Trophoblast cell (in vitro differentiated cells and primary cell): ENCODE results near the gene ATP9B.

Experiments
- DNase-seq, 2 donors: peaks; one replicate each; pipeline ENCODE4 v3.0.0-alpha.2; 2016
- H2AFZ ChIP-seq: 2 replicates; pipeline ENCODE4 v1.6.1; 2013; ENCODE audit warnings: low read length, moderate library complexity, mild to moderate bottlenecking; ENCODE audit not compliant: insufficient read depth, poor library complexity
- H2AK5ac ChIP-seq: 2 replicates; pipeline ENCODE4 v1.6.1; 2013; ENCODE audit warnings: mild to moderate bottlenecking, low read length
- H2BK120ac ChIP-seq: 2 replicates; pipeline ENCODE4 v1.6.1; 2013; ENCODE audit warnings: low read length, mild to moderate bottlenecking, moderate library complexity; ENCODE audit not compliant: insufficient read depth, poor library complexity
- H2BK12ac ChIP-seq: 2 replicates; pipeline ENCODE4 v1.6.1; 2013; ENCODE audit warnings: mild to moderate bottlenecking, low read length, moderate library complexity
- H2BK5ac ChIP-seq: 2 replicates; pipeline ENCODE4 v1.6.1; 2013; ENCODE audit warnings: low read length, low read depth, moderate library complexity, mild to moderate bottlenecking; ENCODE audit not compliant: poor library complexity
- H3K14ac ChIP-seq: 2 replicates; pipeline ENCODE4 v1.6.1; 2013; ENCODE audit warnings: mild to moderate bottlenecking, low read length
- H3K18ac ChIP-seq: 2 replicates; pipeline ENCODE4 v1.6.1; 2013; ENCODE audit warnings: mild to moderate bottlenecking, low read length
- H3K23ac ChIP-seq: 2 replicates; pipeline ENCODE4 v1.6.1; 2013; ENCODE audit warnings: low read length
- H3K27ac ChIP-seq: 2 replicates; pipeline ENCODE4 v1.5.1; 2013; ENCODE audit warnings: low read depth, mild to moderate bottlenecking, inconsistent platforms, low read length, moderate library complexity
- H3K27me3 ChIP-seq: 2 replicates; pipeline ENCODE4 v1.6.1; 2013; ENCODE audit warnings: inconsistent platforms, mild to moderate bottlenecking, low read length, moderate library complexity; ENCODE audit not compliant: insufficient read depth
- H3K36me3 ChIP-seq, 2 experiments: 1 replicate in 1 of 2; 2 replicates in 1 of 2; pipeline ENCODE4 v1.6.1; 2013; ENCODE audit warnings: low read length in 2 of 2, mild to moderate bottlenecking in 2 of 2, moderate library complexity in 1 of 2; ENCODE audit not compliant: insufficient read depth in 2 of 2, control insufficient read depth in 1 of 2
- H3K4ac ChIP-seq: 2 replicates; pipeline ENCODE4 v1.6.1; 2013; ENCODE audit warnings: low read depth, mild to moderate bottlenecking, low read length, moderate library complexity
- H3K4me1 ChIP-seq, 2 experiments: 1 replicate in 1 of 2; 2 replicates in 1 of 2; pipeline ENCODE4 v1.6.1; 2013; ENCODE audit warnings: low read length in 2 of 2, mild to moderate bottlenecking in 2 of 2, moderate library complexity in 1 of 2; ENCODE audit not compliant: insufficient read depth in 2 of 2, control insufficient read depth in 1 of 2
- H3K4me2 ChIP-seq: 2 replicates; pipeline ENCODE4 v1.6.1; 2013; ENCODE audit warnings: inconsistent platforms, mild to moderate bottlenecking, low read length, moderate library complexity
- H3K4me3 ChIP-seq: 2 replicates; pipeline ENCODE4 v1.5.1; 2013; ENCODE audit warnings: mild to moderate bottlenecking, low read depth, low read length, inconsistent platforms
- H3K79me1 ChIP-seq: one replicate; pipeline ENCODE4 v1.6.1; 2013; ENCODE audit warnings: low read length
- H3K79me2 ChIP-seq: 2 replicates; pipeline ENCODE4 v1.6.1; 2013; ENCODE audit warnings: low read length, mild to moderate bottlenecking; ENCODE audit not compliant: control insufficient read depth, insufficient read depth, poor library complexity
- H3K9ac ChIP-seq: 2 replicates; pipeline ENCODE4 v1.6.1; 2013; ENCODE audit warnings: mild to moderate bottlenecking, low read length
- H3K9me3 ChIP-seq: 2 replicates; pipeline ENCODE4 v1.6.1; 2013; ENCODE audit warnings: low read depth, mild to moderate bottlenecking, control low read depth, inconsistent platforms, low read length; ENCODE audit not compliant: insufficient read depth
- H4K12ac ChIP-seq: 2 replicates; pipeline ENCODE4 v1.6.1; 2013; ENCODE audit warnings: low read depth, mild to moderate bottlenecking, low read length, moderate library complexity
- H4K8ac ChIP-seq: 2 replicates; pipeline ENCODE4 v1.6.1; 2013; ENCODE audit warnings: low read depth, mild to moderate bottlenecking, low read length, moderate library complexity
- H4K91ac ChIP-seq: one replicate; pipeline ENCODE4 v1.6.1; 2013; ENCODE audit warnings: low read depth, mild to moderate bottlenecking, low read length, moderate library complexity
- WGBS: extraction: QIAGEN DNeasy Blood & Tissue Kit; methylation state at CpG from one replicate; pipeline ENCODE4 v1.1.7; 2013; ENCODE audit warnings: missing lambda C conversion rate; ENCODE audit not compliant: insufficient read length, insufficient coverage; ENCODE audit errors: extremely low coverage; 5-methylcytosine and 5-hydroxymethylcytosine counted together

Gene ATP9B

DNA sequence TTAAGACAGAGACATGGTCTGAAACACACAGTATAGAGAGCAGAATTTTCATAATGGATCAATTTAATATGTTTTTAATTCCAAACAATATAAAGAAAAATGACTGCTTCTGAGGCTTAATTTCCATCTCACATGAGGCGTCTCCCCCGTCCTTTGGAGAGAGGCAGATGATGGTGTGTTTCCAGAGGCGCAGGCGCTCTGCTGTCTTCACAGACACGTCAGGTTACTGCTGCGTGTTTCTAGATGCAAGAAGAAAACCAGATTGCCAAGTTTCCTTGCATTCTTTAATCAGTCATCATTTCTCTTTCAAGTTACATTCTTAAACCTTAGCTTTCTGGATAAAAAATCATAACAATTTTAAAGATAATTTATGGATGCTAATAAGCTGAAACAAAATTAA lies 160.2 kb downstream of the ATP9B start:
- no CpG with 5 or more reads among the region's 6 CpGs for WGBS
- H3K4me1 ChIP-seq, result peaks cover 3 to 4% of the 10 kb centered on the region in 2 experiments
- H3K23ac ChIP-seq, result no peak overlapping the region
- H3K36me3 ChIP-seq, result no peaks in the 10 kb centered on the region
- no peak overlapping the region for H2BK12ac ChIP-seq
- H3K4ac ChIP-seq, result no peak overlapping the region
- no peak overlapping the region for H3K18ac ChIP-seq
- no peak overlapping the region for H3K4me2 ChIP-seq
- no peak overlapping the region for H4K8ac ChIP-seq
- no peaks in the 10 kb centered on the region for H3K79me1 ChIP-seq
- no peak overlapping the region for H3K9ac ChIP-seq
- no peaks in the 10 kb centered on the region for H3K27me3 ChIP-seq
- no peak overlapping the region for H3K14ac ChIP-seq
- H4K12ac ChIP-seq, result no peak overlapping the region
- H3K4me3 ChIP-seq, result no peak overlapping the region
- no peak overlapping the region for H2AK5ac ChIP-seq
- H2BK5ac ChIP-seq, result no peak overlapping the region
- H3K79me2 ChIP-seq, result no peaks in the 10 kb centered on the region
- no peak overlapping the region for H4K91ac ChIP-seq
- peak in 1 of 2 donors; percentile 80 for DNase-seq
- no peak overlapping the region for H2BK120ac ChIP-seq
- peaks cover 4% of the 10 kb centered on the region for H3K9me3 ChIP-seq
- no peak overlapping the region for H3K27ac ChIP-seq
- H2AFZ ChIP-seq, result no peak overlapping the region

DNA sequence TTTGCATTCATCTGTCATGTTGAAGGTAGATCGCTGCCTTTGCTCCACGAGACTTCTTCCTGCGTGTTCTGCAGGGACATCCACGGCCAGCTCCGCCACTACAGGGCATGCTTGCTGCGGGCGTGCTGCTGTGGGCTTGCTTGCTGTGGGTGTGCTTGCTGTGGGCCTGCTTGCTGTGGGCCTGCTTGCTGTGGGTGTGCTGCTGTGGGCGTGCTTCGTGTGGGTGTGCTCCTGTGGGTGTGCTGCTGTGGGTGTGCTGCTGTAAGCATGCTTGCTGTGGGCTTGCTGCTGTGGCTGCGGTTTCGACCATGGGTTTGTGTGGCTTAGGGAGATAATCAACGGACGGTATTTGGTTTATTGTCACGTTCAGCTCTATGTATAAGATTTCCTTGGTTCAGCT lies 165.2 kb downstream of the ATP9B start:
- H3K79me1 ChIP-seq, result no peaks in the 10 kb centered on the region
- no peaks in the 10 kb centered on the region for H3K27me3 ChIP-seq
- H4K91ac ChIP-seq, result no peak overlapping the region
- H3K27ac ChIP-seq, result no peak overlapping the region
- H3K4me2 ChIP-seq, result no peak overlapping the region
- peaks cover 3% of the 10 kb centered on the region for H3K9me3 ChIP-seq
- H3K4ac ChIP-seq, result no peak overlapping the region
- no peak overlapping the region for H2BK5ac ChIP-seq
- no peak overlapping the region for H3K18ac ChIP-seq
- no peak overlapping the region for H4K12ac ChIP-seq
- H3K9ac ChIP-seq, result no peak overlapping the region
- H3K4me1 ChIP-seq, result no peaks in the 10 kb centered on the region
- H3K36me3 ChIP-seq, result peaks cover 0 to 2% of the 10 kb centered on the region in 2 experiments
- no peak for DNase-seq
- H2AFZ ChIP-seq, result no peak overlapping the region
- no peak overlapping the region for H3K14ac ChIP-seq
- no peak overlapping the region for H2BK120ac ChIP-seq
- no peak overlapping the region for H3K4me3 ChIP-seq
- no peaks in the 10 kb centered on the region for H3K79me2 ChIP-seq
- no peak overlapping the region for H2AK5ac ChIP-seq
- H4K8ac ChIP-seq, result no peak overlapping the region
- no peak overlapping the region for H3K23ac ChIP-seq
- H2BK12ac ChIP-seq, result no peak overlapping the region
- no CpG with 5 or more reads among the region's 14 CpGs for WGBS

DNA sequence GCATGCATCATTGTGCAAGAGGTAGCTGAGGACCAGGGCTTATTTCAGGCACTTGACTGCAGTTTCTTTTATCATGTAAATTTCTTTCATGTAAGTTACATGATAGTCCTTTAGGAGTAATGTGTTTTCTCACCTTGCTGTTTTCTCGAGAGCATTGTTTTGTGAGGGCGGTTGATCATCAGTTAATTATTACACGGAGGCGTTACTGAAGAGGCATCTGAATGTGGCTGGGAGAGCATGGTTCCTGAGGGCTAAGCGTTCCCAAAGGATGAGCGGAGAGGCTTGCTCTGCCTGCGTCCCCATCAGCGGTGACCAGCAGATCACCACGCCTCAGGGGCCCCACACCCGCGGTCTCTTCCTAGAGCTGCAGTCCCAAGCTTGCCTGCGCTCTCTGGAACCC lies 170.4 kb downstream of the ATP9B start:
- H3K4ac ChIP-seq, result no peak overlapping the region
- H3K9ac ChIP-seq, result no peak overlapping the region
- H2AFZ ChIP-seq, result no peak overlapping the region
- H3K27me3 ChIP-seq, result no peaks in the 10 kb centered on the region
- no peak overlapping the region for H4K91ac ChIP-seq
- no CpG with 5 or more reads among the region's 12 CpGs for WGBS
- H3K27ac ChIP-seq, result no peak overlapping the region
- H3K23ac ChIP-seq, result no peak overlapping the region
- no peak overlapping the region for H4K12ac ChIP-seq
- no peak overlapping the region for H2AK5ac ChIP-seq
- no peak overlapping the region for H3K4me3 ChIP-seq
- no peak overlapping the region for H4K8ac ChIP-seq
- no peak overlapping the region for H2BK120ac ChIP-seq
- no peaks in the 10 kb centered on the region for H3K9me3 ChIP-seq
- no peak overlapping the region for H2BK12ac ChIP-seq
- H3K4me2 ChIP-seq, result no peak overlapping the region
- no peak overlapping the region for H3K14ac ChIP-seq
- DNase-seq, result no peak
- H3K79me1 ChIP-seq, result no peaks in the 10 kb centered on the region
- H3K79me2 ChIP-seq, result no peaks in the 10 kb centered on the region
- H2BK5ac ChIP-seq, result no peak overlapping the region
- H3K36me3 ChIP-seq, result peaks cover 0 to 2% of the 10 kb centered on the region in 2 experiments
- H3K4me1 ChIP-seq, result no peaks in the 10 kb centered on the region
- no peak overlapping the region for H3K18ac ChIP-seq

DNA sequence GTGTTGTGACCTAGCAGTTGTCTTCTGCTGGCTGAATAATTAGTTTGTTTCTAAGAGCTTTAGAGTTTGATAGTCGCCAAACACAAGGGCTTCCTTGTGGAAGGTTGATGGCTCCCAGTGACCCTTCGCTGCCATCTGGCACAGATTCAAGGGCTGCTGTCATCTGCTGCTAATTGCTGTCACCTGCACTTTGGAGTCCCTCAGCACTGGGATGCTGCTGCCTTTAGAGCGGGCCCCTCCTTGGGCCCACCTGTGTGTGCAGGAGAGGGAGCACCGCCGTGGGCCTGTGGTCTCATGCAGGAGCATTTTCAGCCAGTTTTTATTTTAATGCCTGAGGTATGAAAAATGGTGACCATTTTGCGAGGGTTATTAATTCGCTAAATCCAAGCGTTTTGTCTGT lies 172.6 kb downstream of the ATP9B start:
- Histone ChIP-seq H3K4me3 (no peak overlapping the region), H3K4ac (no peak overlapping the region), H3K79me1 (no peaks in the 10 kb centered on the region), H3K18ac (no peak overlapping the region), H3K4me1 (no peaks in the 10 kb centered on the region), H3K27ac (no peak overlapping the region), H2BK120ac (no peak overlapping the region), H2BK12ac (no peak overlapping the region), H3K36me3 (peaks cover 0 to 2% of the 10 kb centered on the region in 2 experiments), H3K4me2 (no peak overlapping the region), H4K91ac (no peak overlapping the region), H4K8ac (no peak overlapping the region), H3K9ac (no peak overlapping the region), H3K79me2 (no peaks in the 10 kb centered on the region), H3K9me3 (no peaks in the 10 kb centered on the region), H3K27me3 (no peaks in the 10 kb centered on the region), H2AFZ (no peak overlapping the region), H2AK5ac (no peak overlapping the region), H3K14ac (no peak overlapping the region), H4K12ac (no peak overlapping the region), H2BK5ac (no peak overlapping the region), H3K23ac (no peak overlapping the region)
- WGBS, result no CpG with 5 or more reads among the region's 8 CpGs
- no peak for DNase-seq
